Measurements from ENCODE around the gene RIMS4.

Gene RIMS4

DNA sequence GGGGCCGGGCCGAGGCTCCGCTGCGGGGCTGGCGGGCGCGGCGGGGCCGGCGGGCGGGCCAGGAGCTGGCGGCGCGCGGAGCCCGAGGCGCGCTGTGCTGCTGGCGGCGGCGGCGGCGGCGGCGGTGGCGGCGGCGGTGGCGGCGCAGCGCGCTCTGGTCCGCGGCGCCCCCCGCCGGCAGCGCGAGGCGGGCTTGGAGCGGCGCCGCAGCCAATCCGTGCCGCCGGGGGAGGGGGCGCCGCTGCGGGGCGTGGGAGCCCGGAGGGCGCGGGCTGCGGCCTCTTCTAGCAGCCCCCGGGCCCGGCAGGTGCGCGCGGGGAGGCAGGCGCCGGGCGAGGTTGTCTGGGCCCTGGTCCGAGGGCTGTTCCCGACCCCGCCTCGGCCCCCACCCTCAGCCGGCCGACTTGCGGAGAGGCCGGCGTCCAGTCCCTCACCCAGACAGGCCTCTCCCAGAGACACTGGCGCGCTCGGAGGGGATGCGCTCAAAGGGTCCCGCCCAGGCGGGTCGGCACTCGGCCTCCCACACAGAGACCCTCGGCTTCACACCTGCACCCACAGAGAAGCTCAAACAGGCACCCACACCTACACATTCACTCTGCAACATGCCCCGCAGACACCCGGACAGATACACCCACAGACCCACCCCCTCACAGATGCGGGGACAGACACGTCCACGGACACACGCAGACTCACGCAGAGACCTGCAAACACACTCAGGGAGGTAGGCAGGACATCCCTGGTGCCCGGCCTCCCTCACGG, at the start of gene RIMS4:
RIMS4 (minus strand) TSS at position 156 of the 759 bp plus-strand sequence. CDS start 275 bp downstream, outside the sequence.
- no peak for DNase-seq

DNA sequence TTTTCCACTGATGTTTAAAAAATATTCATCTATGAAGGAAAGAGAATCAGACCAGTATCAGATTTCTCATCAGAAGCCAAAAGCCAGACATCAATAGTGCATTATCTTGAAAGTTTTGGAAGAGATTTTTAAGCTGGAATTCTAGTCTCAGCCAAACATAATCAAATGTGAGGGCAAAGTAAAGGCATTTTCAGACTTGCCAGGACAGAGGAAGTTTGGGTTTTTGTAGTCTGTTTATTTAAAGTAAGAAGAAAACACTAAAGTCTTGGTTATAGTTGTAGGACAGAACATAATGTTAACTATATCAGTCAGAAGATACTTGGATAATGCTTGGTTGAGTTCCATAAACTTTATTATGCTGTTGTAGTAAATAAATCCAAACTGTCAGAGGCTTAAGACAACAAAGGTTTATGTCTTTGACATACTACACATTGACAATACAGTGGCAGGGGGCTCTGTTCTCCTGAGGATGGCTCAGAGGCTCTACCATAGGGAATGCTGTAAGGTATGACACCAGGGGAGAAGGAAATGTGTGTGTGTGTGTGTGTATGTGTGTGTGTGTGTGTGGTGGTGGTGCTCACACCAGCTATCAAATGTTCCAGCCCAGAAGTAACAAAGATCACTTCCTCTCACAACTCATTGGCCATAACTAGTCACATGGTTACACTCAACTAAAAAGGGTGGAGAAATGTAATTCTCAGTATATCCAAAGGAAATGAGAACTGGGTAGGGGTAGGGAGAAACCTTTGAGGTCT, 48.4 kb upstream of the RIMS4 start:
- DNase-seq: no peak

GRCh38 chr20:44856856-44857448, 46.6 kb upstream of the RIMS4 start:
- no peak for DNase-seq

GRCh38 chr20:44856442-44856841, 46.1 kb upstream of the RIMS4 start:
- no peak for DNase-seq

DNA sequence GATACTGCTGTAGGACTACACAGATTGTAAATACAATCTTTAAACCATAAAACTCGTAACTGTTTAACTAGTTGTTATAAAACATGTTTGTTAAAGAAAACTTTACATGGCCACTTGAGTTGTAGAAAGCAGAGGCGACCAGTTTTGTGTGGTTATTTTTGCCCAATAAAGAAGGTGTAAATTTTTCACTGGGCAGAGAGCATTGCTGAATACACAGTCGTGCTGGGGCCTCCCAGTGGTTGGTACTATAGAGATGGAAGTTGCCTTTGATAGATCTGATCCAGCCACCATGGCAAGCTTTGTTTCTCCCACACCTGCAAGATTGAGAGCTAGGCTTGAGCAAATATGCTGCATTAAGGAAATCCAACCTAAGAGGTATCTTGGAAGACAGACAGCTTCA, 41.2 kb upstream of the RIMS4 start:
- DNase-seq: no peak

DNA sequence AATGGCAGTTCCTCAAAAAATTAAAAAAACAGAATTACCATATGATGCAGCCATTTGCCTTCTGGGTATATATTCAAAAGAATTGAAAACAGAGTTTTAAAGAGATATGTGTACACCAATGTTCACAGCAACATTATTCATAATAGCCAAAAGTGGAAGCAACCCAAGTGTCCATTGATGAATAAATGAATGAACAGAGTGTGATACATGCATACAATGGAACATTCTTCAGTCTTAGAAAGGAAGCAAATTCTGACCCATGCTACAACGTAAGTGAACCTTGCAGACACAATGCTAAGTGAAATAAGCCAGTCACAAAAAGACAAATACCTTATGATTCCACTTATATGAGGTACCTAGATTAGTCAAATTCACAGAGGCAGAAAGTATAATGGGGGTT, 40.5 kb upstream of the RIMS4 start:
- DNase-seq: no peak

- no peak for DNase-seq
Measured at GRCh38 chr20:44850272-44850671, 39.9 kb upstream of the RIMS4 start.

DNA sequence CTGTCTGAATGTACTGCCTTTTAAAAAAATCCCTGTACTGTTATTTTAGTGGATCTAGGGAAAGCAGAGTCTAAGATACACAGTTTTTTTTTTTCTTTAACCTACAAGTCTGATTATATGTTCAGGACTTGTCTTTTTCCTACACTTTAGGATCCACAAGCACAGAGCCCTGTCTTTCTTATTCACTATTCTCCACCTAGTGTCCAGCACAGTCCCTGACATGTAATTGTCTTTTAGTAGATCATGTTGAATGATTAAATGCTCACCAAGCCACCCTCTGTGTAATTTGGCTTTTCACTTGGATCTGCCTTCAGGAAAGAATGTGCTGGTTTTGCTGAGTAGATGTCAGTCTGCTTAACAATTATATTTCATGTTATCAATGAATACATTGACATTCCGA, 39.4 kb upstream of the RIMS4 start:
- DNase-seq: no peak

- DNase-seq: no peak
Measured at GRCh38 chr20:44848254-44849015, 38.1 kb upstream of the RIMS4 start.

DNA sequence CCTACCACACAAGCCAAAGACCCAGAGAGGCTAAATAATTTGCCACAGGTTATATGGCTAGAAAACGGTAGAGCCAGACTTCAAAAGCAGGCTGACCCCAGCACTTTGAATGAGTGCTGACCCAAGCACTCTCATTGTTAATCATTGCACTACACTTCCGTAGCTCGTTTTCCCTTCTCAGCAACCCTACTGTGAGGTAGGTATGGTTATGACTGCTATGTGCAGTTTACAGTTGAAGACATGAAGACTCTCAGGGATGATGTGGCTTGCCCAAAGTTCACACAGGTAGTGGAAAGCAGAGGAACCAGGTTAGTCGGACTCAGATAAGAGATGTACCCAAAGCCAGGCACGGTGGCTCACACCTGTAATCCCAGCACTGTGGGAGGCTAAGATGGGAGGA, 33.5 kb upstream of the RIMS4 start:
- no peak for DNase-seq

GRCh38 chr20:44841955-44842354, 31.6 kb upstream of the RIMS4 start:
- no peak for DNase-seq

DNA sequence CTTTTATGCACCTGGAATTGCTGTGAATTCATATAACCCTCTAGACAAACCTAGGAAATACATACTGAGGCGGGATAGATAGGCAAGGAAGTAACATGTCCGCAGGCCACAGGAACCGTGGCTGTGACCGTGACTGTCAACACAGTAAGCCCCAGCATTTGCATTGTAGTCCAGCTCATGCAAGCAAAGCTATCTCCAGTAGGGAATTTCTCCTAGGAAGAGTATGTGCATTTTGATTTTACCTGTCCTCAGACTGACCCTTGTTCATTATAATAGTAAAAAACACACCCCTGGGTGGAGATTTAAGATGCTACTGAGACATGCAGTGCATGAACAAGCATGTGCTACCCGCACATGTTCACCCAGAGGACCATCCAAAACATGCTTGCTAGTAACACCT, 30.5 kb upstream of the RIMS4 start:
- DNase-seq: no peak

GRCh38 chr20:44839481-44839880, 29.1 kb upstream of the RIMS4 start:
- no peak for DNase-seq

GRCh38 chr20:44838521-44838920, 28.2 kb upstream of the RIMS4 start:
- no peak for DNase-seq

GRCh38 chr20:44837946-44838345, 27.6 kb upstream of the RIMS4 start:
- DNase-seq: no peak

DNA sequence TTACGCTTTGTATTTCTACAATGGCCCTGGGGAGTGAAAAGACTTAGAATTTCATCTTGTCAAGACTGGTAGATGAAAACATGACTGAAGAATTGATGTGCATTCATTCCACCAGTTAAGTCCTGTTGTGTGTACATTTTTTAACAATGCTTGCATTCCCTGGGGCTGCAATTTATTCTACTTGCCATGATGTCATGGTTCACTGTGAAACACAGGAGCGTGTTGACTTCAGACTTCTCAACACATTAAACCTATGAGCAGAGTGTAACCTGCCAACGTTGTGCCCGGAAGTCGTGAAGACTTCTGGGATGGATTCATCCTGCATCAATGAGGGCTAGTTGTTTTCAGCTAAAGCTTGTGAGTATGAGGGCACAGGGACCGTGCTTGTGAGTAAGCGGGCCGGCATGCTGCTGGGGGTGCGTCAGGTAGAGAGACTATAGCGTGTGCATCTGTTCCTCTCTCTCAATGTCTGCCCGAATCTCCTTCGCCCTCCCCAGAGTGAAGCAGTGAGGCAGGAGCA, 26.3 kb upstream of the RIMS4 start:
- DNase-seq: no peak

DNA sequence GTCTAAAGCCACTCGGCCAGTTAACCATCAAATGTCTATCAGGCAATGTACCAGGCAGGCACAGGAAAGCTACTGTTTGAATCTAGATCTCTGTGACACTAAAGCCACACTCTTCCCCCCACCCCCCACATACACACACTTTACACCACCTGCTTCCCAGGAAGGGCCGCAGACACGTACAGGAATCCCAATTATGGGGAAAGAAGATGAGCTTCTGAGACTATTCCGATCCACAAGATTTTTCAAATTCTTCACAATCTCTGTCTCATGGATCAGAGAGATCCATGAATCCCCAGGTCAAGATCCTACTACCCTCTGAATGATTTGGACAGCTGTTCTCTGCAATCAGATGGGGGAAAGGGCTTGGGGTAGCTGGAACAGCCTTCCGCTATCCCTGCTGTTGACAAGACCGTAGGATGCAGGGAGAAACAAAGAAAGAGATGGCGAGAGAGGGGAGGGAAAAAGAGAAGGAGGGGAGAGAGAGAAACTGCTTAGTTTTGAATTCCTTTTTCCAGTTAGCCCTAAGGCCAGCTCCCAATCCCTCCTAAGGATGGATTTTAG, 25.4 kb upstream of the RIMS4 start:
- DNase-seq: no peak

DNA sequence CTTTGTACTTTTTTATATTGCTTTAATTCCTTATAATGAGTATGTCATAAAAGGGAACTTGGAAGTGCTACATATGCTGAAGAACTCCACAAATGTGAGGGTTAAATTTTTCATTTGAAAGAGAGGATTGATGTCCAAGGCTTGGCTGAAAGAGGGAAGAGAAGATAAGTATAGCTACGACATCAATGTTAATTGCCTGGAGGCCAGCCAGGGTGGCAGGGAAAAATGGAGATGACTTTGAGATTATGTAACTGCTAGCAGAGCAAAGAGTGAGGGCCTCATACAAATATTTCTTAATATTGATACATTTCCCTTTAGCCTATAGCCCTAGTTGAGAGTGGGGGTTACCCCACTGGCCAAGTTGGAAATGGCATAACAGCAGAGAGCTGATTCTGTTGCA, 24.8 kb upstream of the RIMS4 start:
- no peak for DNase-seq

DNA sequence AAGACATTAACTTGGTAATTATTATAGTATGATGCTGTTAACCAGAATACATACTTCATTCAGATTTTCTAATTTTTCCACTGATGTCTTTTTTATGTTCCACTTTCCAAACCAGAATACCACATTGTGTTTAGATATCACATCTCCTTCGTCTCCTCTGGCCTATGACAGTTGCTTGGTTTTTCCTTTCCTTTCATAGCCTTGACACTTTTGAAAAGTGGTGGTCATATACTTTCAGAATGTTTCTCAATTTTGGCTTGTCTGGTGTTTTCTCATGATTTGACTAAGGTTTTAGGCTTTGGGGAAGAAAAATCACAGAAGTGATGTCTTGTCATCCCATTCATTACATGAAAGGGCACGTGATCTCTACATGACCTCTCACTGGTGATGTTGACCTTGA, 24.3 kb upstream of the RIMS4 start:
- DNase-seq: no peak

DNA sequence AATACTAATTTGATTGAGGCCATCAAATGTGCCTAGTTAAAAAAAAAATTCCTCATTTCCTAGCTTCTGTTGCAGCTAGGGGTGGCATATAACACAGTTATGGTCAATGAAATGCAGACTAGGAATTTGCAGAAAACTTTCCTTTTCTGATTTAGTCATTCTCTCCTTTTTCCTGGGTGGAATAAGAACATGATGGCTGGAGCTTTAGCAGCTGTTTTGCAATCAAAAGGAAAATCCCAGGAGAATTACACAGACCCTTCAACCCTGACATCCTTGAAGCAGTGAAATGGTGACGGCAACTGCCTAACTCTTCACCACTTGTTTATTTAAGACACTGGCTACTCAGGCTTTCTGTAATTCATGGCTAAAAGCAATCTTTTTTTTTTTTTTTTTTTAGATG, 23.1 kb upstream of the RIMS4 start:
- no peak for DNase-seq

- DNase-seq: no peak
Measured at GRCh38 chr20:44832724-44833123, 22.4 kb upstream of the RIMS4 start.

DNA sequence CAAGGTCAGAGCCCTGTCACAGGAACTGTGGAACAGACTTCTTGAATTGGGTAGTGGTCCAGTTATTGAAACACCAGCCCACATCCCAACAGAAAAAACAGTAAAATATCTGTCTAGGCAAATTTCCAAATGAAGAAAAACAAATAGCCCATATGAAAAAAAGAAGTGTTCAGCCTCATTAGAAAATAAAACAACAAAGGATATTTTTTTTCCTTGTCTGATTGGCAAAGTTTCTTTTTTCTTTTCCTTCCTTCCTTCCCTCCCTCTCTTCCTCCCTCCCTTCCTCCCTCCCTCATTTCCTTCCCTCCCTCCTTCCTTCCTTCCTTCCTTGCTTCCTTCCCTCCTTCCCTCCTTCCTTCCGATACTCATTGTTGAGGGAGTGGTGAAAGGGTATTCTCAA, 20.6 kb upstream of the RIMS4 start:
- no peak for DNase-seq

GRCh38 chr20:44830523-44830922, 20.2 kb upstream of the RIMS4 start:
- DNase-seq: no peak
